ENCODE results near the gene PRKCD. TPM values are rescaled to one million over a fixed set of nuclear protein-coding genes. Genes with fewer than 3 reads are reported as not detected.

The PRKCD gene
- total RNA-seq, 1 experiment from 2014 or later: 22.7 TPM

GRCh38 chr3:53221827-53222182 is 60.8 kb downstream of the PRKCD start:
- no peak overlapping the region for H3K9ac ChIP-seq (ENCODE audit: low read length)
- peaks cover 10% of the 10 kb centered on the region for H3K4me1 ChIP-seq (ENCODE audit: low read length)
- H3K4me3 ChIP-seq (ENCODE audit: low read length): no peak overlapping the region
- peaks cover 6% of the 10 kb centered on the region; the same call in 1 of the 2 replicates for H4K20me1 ChIP-seq (ENCODE audit: insufficient read depth, low read depth, low read length)
- H3K9me3 ChIP-seq (ENCODE audit: low read length): no peaks in the 10 kb centered on the region
- H2AFZ ChIP-seq (ENCODE audit: low read length): no peak overlapping the region
- no peaks in the 10 kb centered on the region for H3K27me3 ChIP-seq (ENCODE audit: low read length)
- H3K4me2 ChIP-seq (ENCODE audit: low read depth, low read length, poor library complexity, severe bottlenecking): no peak overlapping the region
- peaks cover 17% of the 10 kb centered on the region; the same call in 1 of the 2 replicates for H3K36me3 ChIP-seq (ENCODE audit: insufficient read depth, low read length)
- DNase-seq: no peak
- peaks cover 8% of the 10 kb centered on the region; the same call in 1 of the 2 replicates for H3K79me2 ChIP-seq (ENCODE audit: low read length)
- H3K27ac ChIP-seq (ENCODE audit: low read length): no peak overlapping the region
- no peaks in the 10 kb centered on the region for H3K9me2 ChIP-seq (replicated peaks; ENCODE audit: insufficient read depth, low read length)

- H3K79me2 ChIP-seq (ENCODE audit: low read length): peaks cover 8% of the 10 kb centered on the region; the same call in 1 of the 2 replicates
- peaks cover 6% of the 10 kb centered on the region; the same call in 1 of the 2 replicates for H4K20me1 ChIP-seq (ENCODE audit: insufficient read depth, low read depth, low read length)
- no peak overlapping the region for H2AFZ ChIP-seq (ENCODE audit: low read length)
- no peak overlapping the region for H3K9ac ChIP-seq (ENCODE audit: low read length)
- no peaks in the 10 kb centered on the region for H3K9me3 ChIP-seq (ENCODE audit: low read length)
- no peak for DNase-seq
- no peak overlapping the region for H3K4me3 ChIP-seq (ENCODE audit: low read length)
- peaks cover 10% of the 10 kb centered on the region for H3K4me1 ChIP-seq (ENCODE audit: low read length)
- no peaks in the 10 kb centered on the region for H3K9me2 ChIP-seq (replicated peaks; ENCODE audit: insufficient read depth, low read length)
- no peaks in the 10 kb centered on the region for H3K27me3 ChIP-seq (ENCODE audit: low read length)
- H3K36me3 ChIP-seq (ENCODE audit: insufficient read depth, low read length): peaks cover 17% of the 10 kb centered on the region; the same call in 1 of the 2 replicates
- no peak overlapping the region for H3K27ac ChIP-seq (ENCODE audit: low read length)
- H3K4me2 ChIP-seq (ENCODE audit: low read depth, low read length, poor library complexity, severe bottlenecking): no peak overlapping the region
Observed at GRCh38 chr3:53222183-53222901, 61.3 kb downstream of the PRKCD start.

GRCh38 chr3:53223025-53223424 is 62.0 kb downstream of the PRKCD start:
- no peaks in the 10 kb centered on the region for H3K9me3 ChIP-seq (ENCODE audit: low read length)
- peaks cover 6% of the 10 kb centered on the region; the same call in 1 of the 2 replicates for H3K79me2 ChIP-seq (ENCODE audit: low read length)
- peaks cover 5% of the 10 kb centered on the region for H3K4me1 ChIP-seq (ENCODE audit: low read length)
- H4K20me1 ChIP-seq (ENCODE audit: insufficient read depth, low read depth, low read length): peaks cover 6% of the 10 kb centered on the region; the same call in 1 of the 2 replicates
- H3K27ac ChIP-seq (ENCODE audit: low read length): no peak overlapping the region
- H3K36me3 ChIP-seq (ENCODE audit: insufficient read depth, low read length): peaks cover 17% of the 10 kb centered on the region; the same call in 1 of the 2 replicates
- H3K4me3 ChIP-seq (ENCODE audit: low read length): no peak overlapping the region
- no peaks in the 10 kb centered on the region for H3K9me2 ChIP-seq (replicated peaks; ENCODE audit: insufficient read depth, low read length)
- no peak overlapping the region for H3K4me2 ChIP-seq (ENCODE audit: low read depth, low read length, poor library complexity, severe bottlenecking)
- no peaks in the 10 kb centered on the region for H3K27me3 ChIP-seq (ENCODE audit: low read length)
- no peak overlapping the region for H2AFZ ChIP-seq (ENCODE audit: low read length)
- no peak overlapping the region for H3K9ac ChIP-seq (ENCODE audit: low read length)
- DNase-seq: no peak

- peaks cover 21% of the 10 kb centered on the region for H3K36me3 ChIP-seq (ENCODE audit: insufficient read depth, low read length)
Observed at GRCh38 chr3:53223541-53223966, 62.5 kb downstream of the PRKCD start.

GRCh38 chr3:53224026-53224425 is 63.0 kb downstream of the PRKCD start:
- H3K9me3 ChIP-seq (ENCODE audit: low read length): no peaks in the 10 kb centered on the region
- H3K36me3 ChIP-seq (ENCODE audit: insufficient read depth, low read length): peaks cover 24% of the 10 kb centered on the region
- H3K4me2 ChIP-seq (ENCODE audit: low read depth, low read length, poor library complexity, severe bottlenecking): no peak overlapping the region
- no peak overlapping the region for H3K9ac ChIP-seq (ENCODE audit: low read length)
- DNase-seq: no peak
- H2AFZ ChIP-seq (ENCODE audit: low read length): no peak overlapping the region
- H3K4me1 ChIP-seq (ENCODE audit: low read length): no peaks in the 10 kb centered on the region
- no peak overlapping the region for H3K4me3 ChIP-seq (ENCODE audit: low read length)
- no peaks in the 10 kb centered on the region for H3K9me2 ChIP-seq (replicated peaks; ENCODE audit: insufficient read depth, low read length)
- H3K27me3 ChIP-seq (ENCODE audit: low read length): no peaks in the 10 kb centered on the region
- H3K27ac ChIP-seq (ENCODE audit: low read length): no peak overlapping the region
- H4K20me1 ChIP-seq (ENCODE audit: insufficient read depth, low read depth, low read length): peaks cover 14% of the 10 kb centered on the region; the same call in 1 of the 2 replicates
- H3K79me2 ChIP-seq (ENCODE audit: low read length): 0 out of 2 replicates have a peak, but pooled peaks cover 5% of the 10 kb centered on the region

More at GRCh38 chr3:53223541-53223966, 62.5 kb downstream of the PRKCD start:
- no peak overlapping the region for H3K4me2 ChIP-seq (ENCODE audit: low read depth, low read length, poor library complexity, severe bottlenecking)
- H4K20me1 ChIP-seq (ENCODE audit: insufficient read depth, low read depth, low read length): peaks cover 9% of the 10 kb centered on the region; the same call in 1 of the 2 replicates
- H3K9ac ChIP-seq (ENCODE audit: low read length): no peak overlapping the region
- no peaks in the 10 kb centered on the region for H3K9me2 ChIP-seq (replicated peaks; ENCODE audit: insufficient read depth, low read length)
- no peaks in the 10 kb centered on the region for H3K27me3 ChIP-seq (ENCODE audit: low read length)
- no peak overlapping the region for H3K4me3 ChIP-seq (ENCODE audit: low read length)
- no peaks in the 10 kb centered on the region for H3K9me3 ChIP-seq (ENCODE audit: low read length)
- H2AFZ ChIP-seq (ENCODE audit: low read length): no peak overlapping the region
- H3K4me1 ChIP-seq (ENCODE audit: low read length): no peaks in the 10 kb centered on the region
- DNase-seq: no peak
- H3K79me2 ChIP-seq (ENCODE audit: low read length): 0 out of 2 replicates have a peak, but pooled peaks cover 5% of the 10 kb centered on the region
- H3K27ac ChIP-seq (ENCODE audit: low read length): no peak overlapping the region

GRCh38 chr3:53224536-53224935 is 63.5 kb downstream of the PRKCD start:
- Histone ChIP-seq H4K20me1 (ENCODE audit: insufficient read depth, low read depth, low read length) (peaks cover 18% of the 10 kb centered on the region), H2AFZ (ENCODE audit: low read length) (no peak overlapping the region), H3K27ac (ENCODE audit: low read length) (no peak overlapping the region), H3K27me3 (ENCODE audit: low read length) (no peaks in the 10 kb centered on the region), H3K9ac (ENCODE audit: low read length) (no peak overlapping the region), H3K4me2 (ENCODE audit: low read depth, low read length, poor library complexity, severe bottlenecking) (no peak overlapping the region), H3K4me3 (ENCODE audit: low read length) (no peak overlapping the region), H3K9me3 (ENCODE audit: low read length) (no peaks in the 10 kb centered on the region), H3K9me2 (replicated peaks; ENCODE audit: insufficient read depth, low read length) (no peaks in the 10 kb centered on the region), H3K4me1 (ENCODE audit: low read length) (no peaks in the 10 kb centered on the region), H3K79me2 (ENCODE audit: low read length) (0 out of 2 replicates have a peak, but pooled peaks cover 5% of the 10 kb centered on the region), H3K36me3 (ENCODE audit: insufficient read depth, low read length) (peaks cover 29% of the 10 kb centered on the region)
- no peak for DNase-seq

- Histone ChIP-seq H2AFZ (ENCODE audit: low read length) (no peak overlapping the region), H4K20me1 (ENCODE audit: insufficient read depth, low read depth, low read length) (peaks cover 19% of the 10 kb centered on the region), H3K9me3 (ENCODE audit: low read length) (no peaks in the 10 kb centered on the region), H3K9ac (ENCODE audit: low read length) (no peak overlapping the region), H3K27me3 (ENCODE audit: low read length) (no peaks in the 10 kb centered on the region), H3K79me2 (ENCODE audit: low read length) (0 out of 2 replicates have a peak, but pooled peaks cover 5% of the 10 kb centered on the region), H3K9me2 (replicated peaks; ENCODE audit: insufficient read depth, low read length) (no peaks in the 10 kb centered on the region), H3K4me3 (ENCODE audit: low read length) (no peak overlapping the region), H3K4me2 (ENCODE audit: low read depth, low read length, poor library complexity, severe bottlenecking) (no peak overlapping the region), H3K27ac (ENCODE audit: low read length) (no peak overlapping the region), H3K36me3 (ENCODE audit: insufficient read depth, low read length) (peaks cover 34% of the 10 kb centered on the region), H3K4me1 (ENCODE audit: low read length) (no peaks in the 10 kb centered on the region)
- DNase-seq: no peak
Observed at GRCh38 chr3:53225181-53225580, 64.2 kb downstream of the PRKCD start.

- H3K36me3 ChIP-seq (ENCODE audit: insufficient read depth, low read length): peaks cover 37% of the 10 kb centered on the region
- DNase-seq: no peak
- peaks cover 24% of the 10 kb centered on the region for H4K20me1 ChIP-seq (ENCODE audit: insufficient read depth, low read depth, low read length)
Observed at GRCh38 chr3:53225651-53226050, 64.6 kb downstream of the PRKCD start.

More at GRCh38 chr3:53225651-53226050, 64.6 kb downstream of the PRKCD start:
- Histone ChIP-seq H3K9ac (ENCODE audit: low read length) (no peak overlapping the region), H3K4me1 (ENCODE audit: low read length) (no peaks in the 10 kb centered on the region), H2AFZ (ENCODE audit: low read length) (no peak overlapping the region), H3K4me2 (ENCODE audit: low read depth, low read length, poor library complexity, severe bottlenecking) (no peak overlapping the region), H3K27me3 (ENCODE audit: low read length) (no peaks in the 10 kb centered on the region), H3K79me2 (ENCODE audit: low read length) (0 out of 2 replicates have a peak, but pooled peaks cover 5% of the 10 kb centered on the region), H3K4me3 (ENCODE audit: low read length) (no peak overlapping the region), H3K9me3 (ENCODE audit: low read length) (no peaks in the 10 kb centered on the region), H3K27ac (ENCODE audit: low read length) (no peak overlapping the region), H3K9me2 (replicated peaks; ENCODE audit: insufficient read depth, low read length) (no peaks in the 10 kb centered on the region)
